ENCODE measurements around the gene ADAM15.
A peak's percentile ranks its signal among the peaks of the same experiment; 100 is the strongest.

ADAM15 gene

DNA sequence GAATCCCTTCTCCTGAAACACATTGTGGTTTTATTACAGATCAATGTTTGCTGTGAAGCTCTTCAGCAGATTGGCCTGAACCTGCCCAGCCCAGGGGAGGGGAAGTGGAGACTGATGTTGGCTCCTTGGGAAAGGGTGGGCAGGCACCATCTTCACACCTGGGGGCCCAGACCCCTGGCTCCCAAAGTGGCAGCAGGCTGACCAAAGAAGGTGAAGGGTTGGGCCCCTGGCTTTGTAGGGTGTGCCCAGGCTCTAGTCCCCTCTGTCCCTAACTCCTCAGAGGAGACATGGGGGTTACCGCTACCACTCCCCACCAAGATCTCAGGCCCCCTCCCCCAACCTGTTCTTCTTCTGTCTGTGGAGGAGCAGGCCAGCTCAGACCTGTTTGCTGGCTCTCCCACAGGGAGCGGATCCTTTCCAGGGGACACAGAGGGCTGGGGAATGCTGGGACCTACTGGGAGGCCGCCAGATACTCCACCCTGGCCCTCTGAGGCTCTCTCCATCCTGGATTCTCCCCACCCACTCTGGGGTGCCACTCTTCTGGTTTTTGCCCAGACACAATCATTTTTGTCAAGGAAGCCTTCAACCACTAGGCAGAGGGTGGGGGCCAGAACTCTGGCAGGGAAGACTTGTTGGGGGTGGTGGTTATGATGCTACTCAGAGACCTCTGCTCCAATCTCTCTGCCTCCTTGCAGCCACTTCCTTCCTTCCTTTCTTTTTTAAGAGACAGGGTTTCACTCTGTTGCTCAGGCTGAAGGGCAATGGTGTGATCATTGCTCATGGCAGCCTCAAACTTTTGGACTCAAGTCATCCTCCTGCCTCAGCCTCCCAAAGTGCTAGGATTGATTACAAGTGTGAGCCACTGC lies 22.5 kb downstream of the ADAM15 start:
- no peak for DNase-seq

- no peak for DNase-seq
These were observed 24.4 kb downstream of the ADAM15 start for GRCh38 chr1:155075535-155075934.

- no peak for DNase-seq
These were observed 25.3 kb downstream of the ADAM15 start for GRCh38 chr1:155076371-155076770.

- no peak for DNase-seq
These were observed 26.2 kb downstream of the ADAM15 start for GRCh38 chr1:155077346-155077745.

DNA sequence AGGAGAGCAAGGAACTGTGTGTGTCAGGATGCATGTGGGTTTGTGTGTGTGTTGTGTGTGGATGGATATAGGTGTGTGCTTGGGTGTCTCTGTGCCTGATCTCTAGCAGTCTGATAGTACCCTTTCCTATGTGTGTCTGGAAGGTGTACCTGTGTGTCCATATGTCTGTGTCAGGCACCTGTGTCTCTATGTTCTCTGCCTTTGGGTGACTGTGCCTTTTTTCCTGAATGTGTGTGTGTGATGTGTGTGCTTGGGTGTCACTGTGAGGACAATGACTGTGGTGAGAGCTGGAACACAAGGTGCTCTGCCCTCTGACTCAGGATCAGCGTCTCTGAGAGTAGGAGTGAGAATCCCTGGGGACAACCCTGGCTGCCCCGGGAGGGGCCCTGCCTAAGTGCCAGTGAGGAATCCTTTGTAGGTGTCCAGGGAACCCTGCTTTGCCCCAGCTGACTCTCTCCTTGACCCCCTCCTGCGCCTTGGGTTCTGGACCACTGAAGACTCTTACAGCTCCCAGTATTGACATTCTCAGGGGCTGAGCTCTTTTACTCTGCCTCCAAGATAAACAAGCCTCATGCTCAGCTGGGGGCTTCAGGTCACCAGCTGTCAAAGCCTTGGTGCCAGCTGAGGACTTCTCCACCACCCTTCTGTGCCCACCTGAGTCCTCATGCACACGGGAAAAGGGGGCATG lies 26.8 kb downstream of the ADAM15 start:
- no peak for DNase-seq

GRCh38 chr1:155078469-155079209 lies 27.5 kb downstream of the ADAM15 start, which contains the start of gene EFNA3:
EFNA3 (plus strand) TSS chr1:155078837; CDS start chr1:155078942, 105 bp downstream.
- DNase-seq, result no peak

- DNase-seq, result no peak
These were observed 28.0 kb downstream of the ADAM15 start for GRCh38 chr1:155079210-155079486.

DNA sequence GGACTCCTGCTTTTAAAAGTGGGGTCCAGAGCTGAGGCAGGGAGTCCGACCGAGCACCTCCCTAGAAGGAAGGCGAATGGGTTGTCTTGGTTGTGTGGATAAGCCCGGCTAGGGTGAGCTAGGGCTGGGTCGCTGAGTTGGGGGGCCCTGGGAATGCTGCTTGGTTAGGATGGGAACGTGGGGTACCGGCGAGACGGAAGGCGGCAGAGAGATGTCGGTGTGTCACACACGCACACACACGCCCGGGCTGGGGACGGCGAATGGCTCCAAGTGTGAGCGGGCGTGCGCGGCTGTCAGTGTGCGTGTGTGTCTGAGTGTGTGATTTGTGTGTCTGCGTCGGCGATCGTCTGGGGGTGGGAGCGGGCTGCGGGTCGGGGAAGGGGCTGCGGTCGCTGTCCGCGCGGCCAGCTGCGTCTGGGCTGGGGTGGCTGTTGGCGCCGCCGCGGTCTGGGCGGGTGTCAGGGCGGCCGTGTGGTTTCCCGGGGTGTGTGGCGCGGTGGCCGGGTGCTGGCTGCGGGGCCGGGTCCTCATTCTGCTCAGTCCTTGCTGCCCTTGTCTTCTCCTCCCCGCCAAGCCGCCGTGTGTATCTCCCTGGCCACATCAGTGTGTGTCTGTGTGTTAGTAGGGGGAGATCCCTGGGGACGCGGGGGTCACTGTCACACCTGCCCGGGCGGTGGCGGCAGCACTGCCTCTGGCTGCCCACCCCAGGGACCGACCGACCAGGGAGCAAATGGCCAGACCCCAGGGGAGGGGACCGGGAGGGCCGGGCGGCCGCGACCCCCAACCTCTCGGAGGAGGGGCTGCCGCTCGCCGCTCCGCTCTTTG lies 28.6 kb downstream of the ADAM15 start:
- no peak for DNase-seq

DNA sequence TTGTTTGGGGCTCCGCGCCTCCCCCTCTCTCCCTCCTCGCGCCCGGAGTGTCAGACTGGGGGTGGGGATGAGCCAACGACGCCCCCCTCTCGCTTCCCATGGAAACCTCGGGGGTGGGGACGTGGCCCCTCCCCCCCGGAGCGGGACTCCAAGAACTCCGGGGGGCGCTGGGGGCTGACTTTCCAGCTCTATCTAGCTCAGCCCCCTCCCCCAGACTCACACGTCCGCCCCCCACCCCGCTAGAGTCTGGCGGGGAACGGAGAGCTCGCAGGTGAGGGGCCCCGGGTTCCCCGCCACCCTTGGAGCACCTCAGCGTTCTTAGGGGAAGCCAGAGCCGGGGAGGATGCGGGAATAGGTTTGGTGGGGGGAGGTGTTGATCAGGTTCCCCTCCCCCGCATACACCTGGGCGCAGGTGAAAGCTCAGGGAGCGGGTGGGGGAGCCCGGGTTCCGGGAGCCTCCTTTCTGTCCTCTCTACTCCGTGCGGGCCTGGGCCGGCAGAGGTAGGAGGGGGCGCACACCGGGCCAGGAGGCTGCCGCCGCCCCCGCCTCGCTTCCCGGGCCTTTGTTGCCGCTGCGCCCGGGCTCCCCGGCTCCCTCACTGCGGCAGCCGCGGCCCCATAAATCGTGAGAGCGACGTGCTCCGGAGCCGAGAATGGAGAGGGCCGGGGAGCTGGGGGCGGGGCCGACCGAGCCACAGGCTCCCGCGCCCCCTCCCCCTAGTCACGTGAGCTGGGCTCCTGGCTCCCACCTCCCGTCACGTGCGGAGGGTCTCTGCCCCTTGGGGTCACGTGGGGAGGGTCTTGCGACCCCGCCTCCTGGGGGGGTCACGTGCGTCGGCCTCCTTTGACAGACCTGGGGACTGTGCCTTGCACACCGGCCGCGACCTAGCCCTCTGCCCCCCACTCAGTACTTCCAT lies 29.5 kb downstream of the ADAM15 start:
- no peak for DNase-seq

DNA sequence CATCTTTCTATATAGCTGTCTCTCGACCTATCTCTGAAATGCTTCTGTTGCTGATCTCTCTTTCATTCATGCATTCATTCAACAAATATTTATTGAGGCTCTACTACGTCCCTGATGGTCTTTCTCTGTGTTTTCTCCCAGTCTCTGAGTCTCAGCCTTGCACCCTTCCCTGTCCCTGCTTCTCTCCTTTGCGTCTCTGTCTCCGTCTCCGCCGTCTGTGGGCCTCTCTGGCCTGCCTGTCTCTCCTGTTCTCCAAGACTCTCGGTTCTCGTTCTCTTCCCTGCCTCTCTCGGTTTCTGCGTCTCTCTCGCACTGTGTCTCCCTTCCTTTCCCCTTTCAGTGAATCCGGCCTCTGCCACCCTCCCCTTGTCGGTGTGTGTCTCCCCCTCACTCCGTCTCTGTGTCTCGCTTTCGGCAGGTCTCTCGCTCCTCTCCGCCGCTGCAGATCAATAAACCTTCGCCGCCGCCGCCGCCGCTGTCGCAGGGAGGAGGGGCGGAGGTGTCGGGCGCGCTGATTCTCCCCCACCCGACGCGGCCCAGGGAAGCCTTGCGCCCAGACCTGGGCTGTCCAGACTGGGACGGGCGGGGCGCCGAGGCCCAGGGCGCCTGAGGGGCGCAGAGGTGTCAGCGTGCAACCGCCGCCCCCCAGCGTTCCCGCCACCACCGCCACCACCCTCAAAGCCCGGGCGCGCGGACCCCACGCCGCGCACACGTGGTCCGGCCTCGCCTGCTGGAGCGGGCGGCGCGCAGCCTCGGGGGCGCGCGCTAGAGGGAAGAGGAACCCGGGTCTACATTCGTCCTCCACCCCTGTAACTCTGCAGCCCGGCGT lies 30.6 kb downstream of the ADAM15 start:
- no peak for DNase-seq

- DNase-seq, result no peak
These were observed 31.4 kb downstream of the ADAM15 start for GRCh38 chr1:155082301-155083051.

- no peak for DNase-seq
These were observed 32.0 kb downstream of the ADAM15 start for GRCh38 chr1:155083052-155083541.

GRCh38 chr1:155083865-155084721 lies 33.0 kb downstream of the ADAM15 start:
- DNase-seq, result no peak

DNA sequence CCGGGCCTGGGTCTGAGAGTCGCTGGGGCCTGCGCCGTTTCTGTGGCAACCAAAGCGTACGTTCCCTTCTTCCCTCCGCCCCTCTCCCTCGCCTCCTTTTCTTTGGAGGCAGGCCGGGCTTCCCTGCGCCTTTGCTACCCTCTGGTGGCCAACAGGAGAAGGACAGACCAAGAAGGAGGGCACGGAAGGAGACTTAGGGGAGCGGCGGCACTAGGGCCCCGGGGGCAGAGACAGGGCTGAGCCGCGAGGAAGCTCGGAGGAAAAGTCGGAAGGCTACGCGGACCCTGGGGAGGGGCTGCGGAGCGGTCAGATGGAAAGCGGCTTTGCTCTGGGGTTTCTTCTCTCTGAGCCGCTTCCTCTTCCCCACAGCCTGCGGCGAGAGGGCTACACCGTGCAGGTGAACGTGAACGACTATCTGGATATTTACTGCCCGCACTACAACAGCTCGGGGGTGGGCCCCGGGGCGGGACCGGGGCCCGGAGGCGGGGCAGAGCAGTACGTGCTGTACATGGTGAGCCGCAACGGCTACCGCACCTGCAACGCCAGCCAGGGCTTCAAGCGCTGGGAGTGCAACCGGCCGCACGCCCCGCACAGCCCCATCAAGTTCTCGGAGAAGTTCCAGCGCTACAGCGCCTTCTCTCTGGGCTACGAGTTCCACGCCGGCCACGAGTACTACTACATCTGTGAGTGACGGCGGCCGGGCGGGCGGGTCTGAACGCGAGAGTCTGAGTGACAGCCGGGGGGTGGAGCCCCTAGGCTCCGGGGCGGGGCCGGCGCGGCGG lies 33.8 kb downstream of the ADAM15 start:
- peak; percentile 84 for DNase-seq

DNA sequence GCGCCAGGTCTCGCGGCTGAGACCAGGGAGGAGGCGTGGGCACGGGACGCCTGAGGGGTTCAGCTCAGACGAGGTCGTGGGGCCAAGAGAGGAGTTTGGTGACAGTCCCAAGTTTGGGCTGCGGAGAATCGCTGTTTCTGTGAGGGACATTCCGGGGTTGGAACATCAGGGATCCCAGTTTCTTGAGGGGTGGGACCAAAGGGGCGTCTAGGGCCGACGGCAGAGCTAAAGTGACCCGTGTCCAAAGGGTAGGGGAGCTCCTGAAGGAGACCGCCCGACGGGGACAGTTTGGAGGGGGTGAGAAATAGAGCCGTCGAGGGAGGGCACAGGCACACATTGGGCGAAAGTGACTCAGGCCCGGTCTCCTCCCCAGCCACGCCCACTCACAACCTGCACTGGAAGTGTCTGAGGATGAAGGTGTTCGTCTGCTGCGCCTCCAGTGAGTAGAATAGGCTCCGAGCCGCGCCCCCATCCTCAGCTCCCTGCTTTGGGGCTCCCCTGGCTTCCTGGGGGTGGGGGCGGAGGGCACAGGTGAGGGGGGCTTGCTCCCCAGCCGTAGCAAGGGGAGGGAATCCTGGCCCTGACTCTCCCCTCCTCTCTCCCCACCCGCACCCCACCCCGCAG lies 34.5 kb downstream of the ADAM15 start:
- peak; percentile 66 for DNase-seq

- peak; percentile 70 for DNase-seq
These were observed 35.1 kb downstream of the ADAM15 start for GRCh38 chr1:155086128-155086741.
